ENCODE measurements around the gene MTOR. TPM values are rescaled to one million over a fixed set of nuclear protein-coding genes. Genes with fewer than 3 reads are reported as not detected.
"Not testable (repeated sequence)": the region's sequence is repeated elsewhere in the genome, so short reads cannot be mapped to it uniquely, and the experiment has no call there.

The MTOR gene
- 36.1 TPM for total RNA-seq
- long read RNA-seq, full-length matches to known transcripts: 8 of 41 reads
- long read RNA-seq, partial matches to known transcripts: 23 of 41 reads
- long read RNA-seq, other reads (novel, unspliced or antisense): 10 of 41 reads

DNA sequence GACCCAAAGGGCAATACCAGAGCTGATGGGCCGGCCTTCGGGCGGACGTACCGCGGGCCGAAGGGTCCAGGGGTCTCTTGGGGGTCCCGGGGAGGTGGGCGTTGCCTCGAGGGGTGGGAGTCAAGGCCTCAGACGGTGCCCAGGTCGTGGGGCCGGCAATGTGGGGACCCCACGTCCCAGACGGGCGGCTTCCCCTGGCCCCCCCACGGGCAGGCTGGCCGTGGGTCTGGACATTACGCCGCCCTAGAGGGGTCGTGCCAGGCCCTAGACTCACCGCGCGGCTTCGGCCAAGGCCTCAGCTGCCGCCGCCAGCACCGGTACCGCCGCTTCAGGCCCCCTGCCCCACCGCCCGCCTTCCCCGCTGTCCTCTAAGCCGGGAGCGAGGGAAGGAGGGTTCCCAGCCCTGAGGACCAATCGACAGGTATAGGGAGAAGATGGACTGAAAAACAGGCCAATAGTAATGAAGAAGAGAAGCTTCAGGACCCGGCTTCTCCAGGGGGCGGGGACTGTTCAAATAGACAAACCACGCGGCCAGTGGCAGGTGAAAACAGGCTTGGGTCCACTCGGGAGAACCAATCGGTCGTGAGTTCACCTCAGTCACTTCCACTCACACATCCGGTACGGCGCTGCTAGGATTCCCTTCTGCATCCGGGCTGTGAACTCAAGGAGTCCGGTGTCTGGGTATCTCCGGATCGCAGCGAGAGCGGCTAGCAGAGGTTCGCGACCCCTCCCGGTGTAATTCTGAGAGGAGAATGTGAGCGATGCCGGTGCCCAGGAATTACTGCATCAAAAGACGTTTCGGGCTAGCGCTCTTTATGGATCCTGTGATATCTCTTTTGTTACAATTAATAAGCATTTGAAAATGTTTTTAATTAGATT lies at the start of gene MTOR:
Gene MTOR (minus strand): TSS at position 381 of the 879 bp plus-strand sequence. CDS start 3,142 bp downstream, outside the sequence.
- intact Hi-C loops (cut with DNase I): no loop called here
- DNase-seq (ENCODE audit: low spot score): peak; percentile 99

- intact Hi-C loops (cut with DNase I): no loop called here
- DNase-seq (ENCODE audit: low spot score): no peak
These were observed 47.0 kb upstream of the MTOR start for GRCh38 chr1:11309385-11309784.

DNA sequence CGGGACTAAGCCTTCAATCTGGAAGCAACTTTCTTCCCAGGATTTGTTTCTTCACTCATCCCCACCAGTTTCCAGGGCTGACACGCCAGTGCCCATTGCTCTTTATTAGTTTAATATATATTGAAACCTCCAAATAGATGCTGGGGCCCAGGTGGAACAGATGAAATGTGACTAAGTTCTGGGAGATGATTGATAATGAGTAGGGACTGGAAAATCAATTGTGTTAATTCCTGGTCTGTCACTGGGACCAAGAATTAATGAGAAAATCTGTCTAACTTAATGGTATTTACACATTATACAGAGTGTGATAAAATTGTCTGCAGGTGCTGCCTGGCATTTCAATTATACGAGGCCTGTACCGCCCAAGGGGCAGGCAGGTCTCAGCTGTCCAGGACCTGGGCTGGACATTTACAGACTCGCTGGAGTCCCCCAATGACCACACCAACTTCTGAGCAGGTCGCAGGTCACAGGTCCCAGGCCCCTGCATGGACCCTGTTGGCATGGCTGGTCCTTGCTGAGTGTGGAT lies 46.4 kb upstream of the MTOR start:
- intact Hi-C loops (cut with DNase I): no loop called here
- no peak for DNase-seq (ENCODE audit: low spot score)

- intact Hi-C loops (cut with DNase I): no loop called here
- DNase-seq (ENCODE audit: low spot score): no peak
These were observed 45.5 kb upstream of the MTOR start for GRCh38 chr1:11307852-11308251.

DNA sequence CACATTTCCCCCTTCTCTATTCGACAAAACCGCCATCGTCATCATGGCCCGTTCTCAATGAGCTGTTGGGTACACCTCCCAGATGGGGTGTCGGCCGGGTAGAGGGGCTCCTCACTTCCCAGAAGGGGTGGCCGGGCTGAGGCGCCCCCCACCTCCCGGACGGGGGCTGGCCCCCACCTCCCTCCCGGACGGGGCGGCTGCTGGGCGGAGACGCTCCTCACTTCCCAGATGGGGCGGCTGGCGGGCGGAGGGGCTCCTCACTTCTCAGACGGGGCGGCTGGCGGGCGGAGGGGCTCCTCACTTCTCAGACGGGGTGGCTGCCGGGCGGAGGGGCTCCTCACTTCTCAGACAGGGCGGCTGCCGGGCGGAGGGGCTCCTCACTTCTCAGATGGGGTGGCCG lies 43.2 kb upstream of the MTOR start:
- intact Hi-C loops (cut with DNase I): not testable (repeated sequence)

GRCh38 chr1:11302366-11302765 lies 40.0 kb upstream of the MTOR start:
- no peak for DNase-seq (ENCODE audit: low spot score)
- intact Hi-C loops (cut with DNase I): no loop called here

More for the DNA sequence above, 43.2 kb upstream of the MTOR start:
- DNase-seq (ENCODE audit: low spot score): not testable (repeated sequence)

- intact Hi-C loops (cut with DNase I): no loop called here
- no peak for DNase-seq (ENCODE audit: low spot score)
These were observed 39.2 kb upstream of the MTOR start for GRCh38 chr1:11301601-11302000.

DNA sequence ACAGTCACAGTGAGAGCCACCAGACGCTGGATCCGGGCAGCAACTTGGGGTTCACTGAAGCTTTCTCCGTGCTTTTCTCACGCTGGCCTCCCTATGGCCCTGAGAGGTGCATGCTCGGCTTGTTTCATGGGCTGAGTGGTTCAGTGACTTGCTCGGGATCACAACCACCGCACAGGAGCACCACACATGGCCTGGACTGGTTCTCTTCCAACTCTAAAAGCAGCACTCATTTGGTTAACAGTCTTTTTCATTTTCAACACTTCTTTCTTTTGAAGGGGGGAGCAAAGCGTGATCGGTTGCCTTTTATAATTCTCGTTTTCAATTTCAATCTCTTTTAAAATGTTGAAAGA lies 36.8 kb upstream of the MTOR start:
- DNase-seq (ENCODE audit: low spot score): no peak
- intact Hi-C loops (cut with DNase I): no loop called here

DNA sequence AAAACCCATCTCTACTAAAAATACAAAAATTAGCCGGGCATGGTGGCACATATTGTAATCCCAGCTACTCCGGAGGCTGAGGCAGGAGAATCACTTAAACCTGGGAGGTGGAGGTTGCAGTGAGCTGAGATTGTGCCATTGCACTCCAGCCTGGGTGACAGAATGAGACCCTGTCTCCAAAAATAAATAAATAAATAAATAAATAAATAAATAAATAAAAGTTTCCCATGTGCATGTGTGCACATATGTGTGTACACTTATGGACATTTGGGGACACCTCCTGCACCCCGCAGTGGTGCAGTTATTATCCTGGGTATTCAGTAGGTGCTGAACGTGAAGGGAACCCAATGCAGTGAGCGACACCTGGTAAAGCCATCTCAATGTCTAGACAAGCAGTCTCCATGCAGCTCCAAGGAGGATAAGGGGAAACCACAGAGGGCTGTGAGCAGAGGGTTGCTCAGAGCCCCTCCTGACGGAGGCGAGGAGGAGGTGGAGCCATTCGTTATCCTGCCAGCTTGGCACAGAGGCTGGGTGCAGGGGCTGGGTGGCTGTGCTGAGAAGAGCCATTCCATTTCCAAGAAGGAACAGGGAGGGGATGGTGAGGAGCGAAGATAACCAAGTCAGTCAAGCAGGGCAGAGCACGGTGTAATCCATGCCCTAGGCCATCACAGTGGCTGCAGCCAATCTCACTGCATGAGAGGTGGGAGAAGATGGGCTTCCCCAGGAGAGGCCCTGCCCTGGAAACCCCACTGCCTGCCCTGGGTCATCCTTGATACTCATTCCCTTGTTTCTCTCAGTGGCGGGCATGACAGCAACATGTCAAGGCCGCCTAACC lies 36.3 kb upstream of the MTOR start:
- DNase-seq (ENCODE audit: low spot score): no peak

GRCh38 chr1:11297774-11298173 lies 35.4 kb upstream of the MTOR start:
- DNase-seq (ENCODE audit: low spot score); intact Hi-C loops (cut with DNase I): not testable (repeated sequence)

More for the DNA sequence above, 36.3 kb upstream of the MTOR start:
- intact Hi-C loops (cut with DNase I): no loop called here

GRCh38 chr1:11295905-11296304 lies 33.6 kb upstream of the MTOR start:
- DNase-seq (ENCODE audit: low spot score): no peak
- intact Hi-C loops (cut with DNase I): no loop called here

DNA sequence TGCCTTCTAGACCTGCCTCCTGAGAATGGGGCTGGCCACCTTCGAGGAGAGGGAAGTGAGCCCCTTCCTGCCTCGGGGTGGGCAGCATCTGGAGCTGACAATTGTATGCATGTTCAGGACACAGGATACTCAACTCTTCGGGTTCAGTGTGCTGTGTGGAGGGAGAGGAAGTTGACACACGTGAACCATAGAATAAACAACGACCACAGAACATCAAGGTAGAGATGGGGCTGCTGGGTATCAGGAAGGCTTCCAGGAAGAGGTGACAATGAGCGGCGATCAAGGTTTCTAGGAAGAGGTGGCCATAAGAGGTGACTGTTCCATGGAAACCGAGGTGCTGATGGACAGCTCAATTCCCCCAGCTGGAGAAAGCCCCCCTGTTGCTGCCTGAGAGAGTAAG lies 32.6 kb upstream of the MTOR start:
- DNase-seq (ENCODE audit: low spot score): no peak
- intact Hi-C loops (cut with DNase I): no loop called here

DNA sequence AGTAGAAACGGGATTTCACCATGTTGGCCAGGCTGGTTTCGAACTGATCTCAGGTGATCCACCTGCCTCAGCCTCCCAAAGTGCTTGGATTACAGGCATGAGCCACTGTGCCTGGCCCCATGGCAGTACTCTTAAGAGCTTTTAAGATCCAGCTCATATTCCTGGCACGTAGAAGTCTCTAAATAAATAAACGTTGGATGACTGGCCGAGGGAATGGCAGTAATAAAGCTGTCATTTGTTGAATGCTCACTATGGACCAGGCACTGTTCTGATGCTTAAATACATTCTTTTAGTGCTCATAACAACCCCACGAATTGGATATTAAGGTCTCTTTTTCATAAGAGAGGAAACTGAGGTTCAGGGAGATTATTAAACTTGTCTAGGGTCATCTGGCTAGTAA lies 31.5 kb upstream of the MTOR start:
- intact Hi-C loops (cut with DNase I): no loop called here

DNA sequence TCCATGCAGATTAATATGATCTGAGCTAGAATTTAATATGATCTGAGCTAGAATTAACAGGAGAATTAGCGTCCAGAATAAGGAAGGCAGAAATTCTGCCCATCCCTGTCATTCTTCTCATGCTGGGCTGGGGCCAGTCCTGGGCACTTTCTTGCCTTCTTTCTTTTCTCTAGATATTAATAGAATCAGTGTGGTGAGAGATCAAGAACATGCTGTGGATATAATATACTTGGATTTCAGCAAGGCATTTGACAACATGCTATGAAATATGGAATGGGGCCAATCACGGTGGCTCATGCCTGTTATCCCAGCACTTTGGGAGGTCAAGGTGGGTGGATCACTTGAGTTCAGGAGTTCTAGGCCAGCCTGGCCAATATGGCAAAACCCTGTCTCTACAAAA lies 28.7 kb upstream of the MTOR start:
- DNase-seq (ENCODE audit: low spot score): no peak

More for the DNA sequence above, 31.5 kb upstream of the MTOR start:
- no peak for DNase-seq (ENCODE audit: low spot score)

GRCh38 chr1:11289064-11289463 lies 26.7 kb upstream of the MTOR start:
- DNase-seq (ENCODE audit: low spot score): no peak
- intact Hi-C loops (cut with DNase I): no loop called here

More for the DNA sequence above, 28.7 kb upstream of the MTOR start:
- intact Hi-C loops (cut with DNase I): no loop called here

GRCh38 chr1:11286735-11287410 lies 24.5 kb upstream of the MTOR start:
- intact Hi-C loops (cut with DNase I): no loop called here
- DNase-seq (ENCODE audit: low spot score): no peak

DNA sequence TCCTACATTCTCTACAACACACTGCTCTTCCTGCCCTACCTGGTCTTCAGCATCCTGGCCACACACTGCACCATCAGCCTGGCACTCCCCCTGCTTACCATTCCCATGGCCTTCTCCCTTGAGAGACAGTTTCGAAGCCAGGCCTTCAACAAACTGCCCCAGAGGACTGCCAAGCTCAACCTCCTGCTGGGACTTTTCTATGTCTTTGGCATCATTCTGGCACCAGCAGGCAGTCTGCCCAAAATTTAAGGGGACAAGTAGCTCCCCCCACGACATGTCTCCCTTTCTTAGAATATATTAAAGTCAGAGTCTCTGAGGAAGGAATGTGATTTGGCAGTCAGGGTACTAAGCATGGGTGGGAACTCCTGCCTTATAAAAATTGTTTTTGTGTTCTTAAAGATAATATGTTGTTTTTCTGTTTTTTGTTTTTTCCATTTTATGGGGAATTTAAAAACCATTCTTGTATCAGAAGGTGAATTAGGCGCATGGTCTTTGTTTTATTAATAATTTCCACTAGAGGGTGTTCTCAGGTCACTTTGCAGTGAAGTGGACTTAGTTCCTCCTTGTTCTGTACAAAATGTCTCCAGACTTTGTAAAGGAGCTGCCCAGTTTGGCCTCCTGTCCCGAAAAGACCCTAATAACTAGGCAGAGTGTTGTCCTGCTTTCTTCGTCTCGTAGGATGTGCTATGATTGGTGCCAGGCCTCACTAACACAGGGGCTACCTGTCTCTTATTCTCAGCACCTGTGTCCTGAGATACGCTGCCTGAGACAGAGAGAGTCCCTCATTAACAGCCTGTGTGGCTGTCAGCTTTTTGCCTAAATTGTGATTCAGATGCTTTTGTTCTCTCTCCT lies 23.8 kb upstream of the MTOR start:
- DNase-seq (ENCODE audit: low spot score): no peak
- intact Hi-C loops (cut with DNase I): no loop called here

DNA sequence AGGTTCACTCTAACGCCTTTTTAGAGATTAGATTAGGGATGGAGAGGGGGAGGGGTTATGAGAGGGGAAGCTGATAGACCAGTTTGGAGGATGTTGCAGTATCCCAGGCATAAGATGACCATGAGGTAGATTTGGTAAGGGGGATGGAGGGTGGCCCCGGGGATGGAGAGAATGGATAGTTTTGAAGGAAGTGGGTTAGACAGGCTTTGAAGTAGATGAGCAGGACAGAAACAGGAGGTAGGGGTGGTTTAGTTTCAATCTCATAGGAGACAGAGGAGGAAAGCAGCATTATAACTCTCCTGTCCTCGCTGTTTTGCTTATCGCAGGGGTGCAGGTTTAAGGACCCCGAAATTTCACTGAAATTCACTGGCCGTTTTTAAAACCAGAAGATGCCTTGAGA lies 22.4 kb upstream of the MTOR start:
- no peak for DNase-seq (ENCODE audit: low spot score)
- intact Hi-C loops (cut with DNase I): no loop called here

DNA sequence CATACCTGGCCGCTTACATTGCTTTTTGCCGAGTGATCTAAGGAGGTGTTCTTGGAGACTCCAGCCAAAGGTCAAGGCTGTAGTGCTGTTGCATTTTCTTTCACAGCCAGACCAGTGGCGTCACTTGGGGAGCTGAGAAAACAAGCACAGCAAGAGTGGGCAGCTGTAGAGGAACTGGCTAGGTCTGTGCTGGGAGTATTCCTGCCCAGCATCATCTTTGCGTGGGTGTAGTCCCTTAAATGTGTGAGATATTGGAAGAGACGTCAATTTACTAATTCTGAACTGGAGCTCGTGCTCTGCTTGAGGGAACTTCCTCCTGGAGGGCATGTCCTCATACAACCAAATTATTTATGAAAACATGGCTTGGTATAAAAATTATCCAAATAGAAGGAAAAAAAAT lies 20.8 kb upstream of the MTOR start:
- intact Hi-C loops (cut with DNase I): no loop called here
- no peak for DNase-seq (ENCODE audit: low spot score)
